GM19025 (cell line): ENCODE measurements around the gene PWWP2B.

Experiments used
- ATAC-seq: cut with Tn5 transposase; IDR thresholded peaks from one replicate; pipeline ENCODE4 v1.9.1; 2021; ENCODE audit warnings: mild to moderate bottlenecking, low read depth, moderate library complexity; ENCODE audit not compliant: unreplicated experiment

PWWP2B gene

GRCh38 chr10:132362151-132362611 lies 34.8 kb upstream of the PWWP2B start:
- no peak for ATAC-seq

- no peak for ATAC-seq
Measured at GRCh38 chr10:132363376-132363775, 33.6 kb upstream of the PWWP2B start.

GRCh38 chr10:132363921-132364593 lies 32.9 kb upstream of the PWWP2B start:
- no peak for ATAC-seq

DNA sequence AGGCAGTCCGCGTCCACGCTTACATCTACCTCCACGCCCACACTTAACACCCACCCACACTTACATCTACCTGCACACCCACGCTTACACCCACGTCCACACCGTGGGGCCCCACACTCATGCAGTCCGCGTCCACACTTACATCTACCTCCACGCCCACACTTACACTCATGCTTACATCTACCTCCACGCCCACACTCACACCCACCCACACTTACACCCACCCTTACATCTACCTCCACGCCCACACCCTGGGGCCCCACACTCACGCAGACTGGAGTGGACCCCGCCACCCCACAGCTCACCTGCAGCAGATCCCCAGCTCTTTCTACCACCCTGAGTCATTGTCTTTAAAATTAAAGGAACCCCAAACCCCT lies 32.4 kb upstream of the PWWP2B start:
- ATAC-seq: no peak

DNA sequence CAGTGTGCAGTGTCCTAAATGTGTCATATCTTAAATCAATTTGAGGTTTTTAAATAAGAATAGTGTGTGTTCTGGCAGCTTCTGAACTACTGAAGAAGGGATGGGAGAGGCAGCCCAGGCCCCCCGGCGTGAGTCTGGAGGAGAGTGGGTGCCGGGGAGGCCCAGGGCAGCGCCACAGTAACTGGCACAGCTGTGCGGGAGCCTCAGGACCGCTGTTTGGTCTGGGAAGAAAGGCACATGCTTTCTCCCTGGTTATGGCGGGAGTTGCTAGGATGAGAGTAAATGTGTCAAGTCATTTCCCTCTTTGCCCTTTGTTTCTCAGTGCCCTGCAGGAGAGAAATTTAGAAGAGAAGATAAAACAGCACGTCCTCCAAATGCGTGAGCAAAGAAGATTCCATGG lies 31.9 kb upstream of the PWWP2B start:
- ATAC-seq: no peak

GRCh38 chr10:132366006-132366405 lies 31.0 kb upstream of the PWWP2B start:
- ATAC-seq: no peak

DNA sequence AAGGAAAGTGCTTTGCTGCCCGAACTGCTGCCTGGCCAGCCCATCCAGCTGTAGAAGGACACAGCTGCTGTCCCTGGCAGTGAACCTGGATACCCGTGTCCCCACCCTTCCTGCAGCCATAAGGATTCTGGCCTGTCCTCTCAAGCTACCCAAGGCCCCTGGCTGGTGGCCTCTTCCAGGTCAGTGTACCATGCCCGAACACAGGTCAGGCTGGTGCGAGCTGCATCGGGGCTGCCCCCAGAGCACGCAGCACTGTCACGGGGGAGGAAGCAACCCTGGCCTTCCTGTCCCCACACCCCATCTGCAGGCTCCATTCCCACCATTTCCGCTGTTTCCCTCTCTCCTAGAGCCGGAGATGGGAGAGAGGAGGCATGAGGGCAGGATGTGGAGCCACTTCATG lies 30.5 kb upstream of the PWWP2B start:
- no peak for ATAC-seq

DNA sequence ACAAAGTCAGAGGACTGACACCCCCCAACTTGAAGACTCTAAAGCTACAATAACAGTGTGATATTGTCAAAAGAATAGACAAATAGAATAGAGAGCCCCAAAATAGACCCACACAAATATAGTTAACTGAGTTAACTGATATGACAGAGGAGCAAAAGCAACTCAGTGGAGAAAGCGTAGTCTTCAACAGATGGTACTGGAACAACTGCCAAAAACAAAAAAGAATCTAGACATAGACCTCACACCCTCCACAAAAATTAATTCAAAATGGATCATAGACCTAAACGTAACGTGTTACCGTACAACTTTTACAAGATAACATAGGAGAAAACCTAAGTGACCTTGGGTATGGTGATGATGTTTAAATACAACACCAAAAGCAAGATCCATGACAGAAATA lies 28.6 kb upstream of the PWWP2B start:
- ATAC-seq: no peak

- ATAC-seq: no peak
Measured at GRCh38 chr10:132368881-132369635, 27.9 kb upstream of the PWWP2B start.

GRCh38 chr10:132369636-132370185 lies 27.3 kb upstream of the PWWP2B start:
- ATAC-seq: no peak

- ATAC-seq: no peak
Measured at GRCh38 chr10:132370426-132371340, 26.3 kb upstream of the PWWP2B start.

DNA sequence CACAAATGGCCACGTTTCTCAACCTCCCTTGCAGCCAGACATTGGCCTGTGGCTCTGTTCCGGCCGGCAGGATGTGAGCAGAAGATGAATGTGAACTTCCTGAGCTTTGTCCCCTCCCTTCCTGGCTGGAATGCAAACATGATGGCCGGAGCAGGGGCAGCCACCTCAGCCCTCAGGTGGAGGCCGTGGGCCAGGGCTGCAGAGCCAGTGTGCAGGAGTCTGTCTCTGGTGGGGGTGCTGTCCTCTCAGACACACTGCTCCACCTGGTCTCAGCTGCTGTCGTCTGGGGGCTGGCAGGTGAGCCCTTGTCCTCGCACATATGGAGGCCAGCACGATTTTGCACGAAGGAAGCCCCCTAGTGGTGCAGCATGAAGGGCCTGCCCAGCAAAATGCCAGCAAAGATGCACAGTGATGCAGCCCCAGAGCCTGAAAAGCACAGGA lies 25.3 kb upstream of the PWWP2B start:
- ATAC-seq: no peak

GRCh38 chr10:132372516-132373095 lies 24.4 kb upstream of the PWWP2B start:
- no peak for ATAC-seq

GRCh38 chr10:132373241-132373955 lies 23.6 kb upstream of the PWWP2B start:
- no peak for ATAC-seq

DNA sequence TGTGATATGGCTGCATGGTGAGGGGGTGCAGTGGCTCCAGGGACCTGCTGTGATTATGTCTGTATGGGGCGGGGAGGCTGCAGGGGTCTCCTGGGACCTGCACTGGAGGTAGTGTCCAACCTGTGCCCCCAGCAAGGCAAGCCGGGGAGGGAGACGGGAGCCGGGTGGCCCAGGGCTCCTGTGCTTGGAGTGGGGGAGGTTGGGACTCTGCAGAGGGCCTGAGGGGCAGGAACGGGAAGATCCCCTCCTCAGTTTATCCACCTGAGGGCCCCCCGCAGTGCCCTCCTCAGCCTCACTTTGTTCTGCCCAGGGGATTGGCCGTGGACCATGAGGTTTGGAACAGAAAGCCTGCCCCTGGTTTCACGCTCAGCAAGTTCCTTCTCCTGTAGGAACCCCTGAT lies 22.8 kb upstream of the PWWP2B start:
- no peak for ATAC-seq

- no peak for ATAC-seq
Measured at GRCh38 chr10:132374612-132375011, 22.4 kb upstream of the PWWP2B start.

- no peak for ATAC-seq
Measured at GRCh38 chr10:132375116-132375794, 21.7 kb upstream of the PWWP2B start.

DNA sequence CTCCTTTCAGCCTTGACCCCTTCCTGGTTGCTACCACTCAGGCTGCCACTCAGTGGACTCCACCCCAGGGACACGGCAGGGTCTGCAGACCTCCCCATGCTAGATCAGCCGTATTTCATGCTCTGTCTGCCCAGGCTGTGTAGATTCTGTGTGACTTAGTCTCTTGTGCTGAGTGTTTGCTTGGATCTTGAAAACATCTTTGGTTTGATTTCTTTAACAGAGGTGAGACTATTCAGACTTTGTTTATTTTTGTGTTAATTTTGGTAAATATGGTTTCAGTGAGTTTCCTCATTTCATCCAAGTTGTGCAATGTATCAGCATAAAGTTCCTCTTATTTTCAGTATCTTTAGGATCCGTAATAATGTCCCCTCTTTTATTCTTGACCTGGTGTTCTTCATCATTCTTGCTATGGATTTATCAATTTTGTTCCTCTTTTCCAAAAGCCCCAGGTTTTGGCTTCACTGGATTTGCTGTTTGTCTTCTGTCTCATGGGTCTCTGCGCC lies 21.2 kb upstream of the PWWP2B start:
- no peak for ATAC-seq

- ATAC-seq: no peak
Measured at GRCh38 chr10:132376394-132376851, 20.6 kb upstream of the PWWP2B start.
